H9 (cell line): ENCODE results near the gene RNLS. TPM values are rescaled to one million over a fixed set of nuclear protein-coding genes. Genes with fewer than 3 reads are reported as not detected.

Source experiments
- DNase-seq: peaks from one replicate; pipeline ENCODE4 v3.0.0-alpha.2; 2017
- H2AFZ ChIP-seq: one replicate; pipeline ENCODE4 v1.6.1; 2013; ENCODE audit warnings: mild to moderate bottlenecking, low read length, control low read depth, moderate library complexity
- H2AK5ac ChIP-seq: 2 replicates; pipeline ENCODE4 v1.6.1; 2013; ENCODE audit warnings: low read length, control low read depth, mixed read lengths; ENCODE audit not compliant: insufficient read length
- H2BK120ac ChIP-seq: one replicate; pipeline ENCODE4 v1.6.1; 2013; ENCODE audit warnings: low read depth, mild to moderate bottlenecking, low read length, control low read depth, inconsistent platforms; ENCODE audit not compliant: poor library complexity, severe bottlenecking
- H2BK12ac ChIP-seq: 2 replicates; pipeline ENCODE4 v1.6.1; 2013; ENCODE audit warnings: low read length, control low read depth, mixed read lengths, low read depth; ENCODE audit not compliant: insufficient read length
- H2BK15ac ChIP-seq: 2 replicates; pipeline ENCODE4 v1.6.1; 2013; ENCODE audit warnings: low read depth, low read length, control low read depth
- H2BK20ac ChIP-seq: one replicate; pipeline ENCODE4 v1.6.1; 2013; ENCODE audit warnings: low read depth, mild to moderate bottlenecking, low read length, control low read depth, inconsistent platforms; ENCODE audit not compliant: poor library complexity, severe bottlenecking
- H2BK5ac ChIP-seq: 2 replicates; pipeline ENCODE4 v1.6.1; 2013; ENCODE audit warnings: low read length, control low read depth, mixed read lengths; ENCODE audit not compliant: insufficient read length
- H3K14ac ChIP-seq: 2 replicates; pipeline ENCODE4 v1.6.1; 2013; ENCODE audit warnings: low read length, control low read depth; ENCODE audit not compliant: insufficient read depth
- H3K18ac ChIP-seq: 2 replicates; pipeline ENCODE4 v1.6.1; 2013; ENCODE audit warnings: low read depth, mild to moderate bottlenecking, mixed read lengths, low read length, control low read depth; ENCODE audit not compliant: insufficient read length
- H3K23ac ChIP-seq: 2 replicates; pipeline ENCODE4 v1.6.1; 2013; ENCODE audit warnings: low read length, control low read depth, mixed read lengths, low read depth; ENCODE audit not compliant: insufficient read length
- H3K23me2 ChIP-seq: 2 replicates; pipeline ENCODE4 v1.6.1; 2013; ENCODE audit warnings: low read depth, mild to moderate bottlenecking, mixed read lengths, low read length, control low read depth; ENCODE audit not compliant: insufficient read length, poor library complexity, severe bottlenecking
- H3K27ac ChIP-seq: 2 replicates; pipeline ENCODE4 v1.5.1; 2013; ENCODE audit warnings: low read length, control low read depth, mixed read lengths, low read depth; ENCODE audit not compliant: insufficient read length
- H3K27me3 ChIP-seq: 2 replicates; pipeline ENCODE4 v1.6.1; 2013; ENCODE audit warnings: low read length, control low read depth, inconsistent platforms; ENCODE audit not compliant: insufficient read depth
- H3K4ac ChIP-seq: 2 replicates; pipeline ENCODE4 v1.6.1; 2013; ENCODE audit warnings: low read depth, mild to moderate bottlenecking, control low read depth, inconsistent platforms, low read length, moderate library complexity
- H3K4me1 ChIP-seq: 2 replicates; pipeline ENCODE4 v1.6.1; 2013; ENCODE audit warnings: low read length, control low read depth, inconsistent platforms; ENCODE audit not compliant: insufficient read depth
- H3K4me2 ChIP-seq: 2 replicates; pipeline ENCODE4 v1.6.1; 2013; ENCODE audit warnings: low read length, control low read depth, mixed read lengths; ENCODE audit not compliant: insufficient read length, insufficient read depth
- H3K56ac ChIP-seq: 2 replicates; pipeline ENCODE4 v1.6.1; 2013; ENCODE audit warnings: low read depth, mild to moderate bottlenecking, mixed read lengths, low read length, control low read depth; ENCODE audit not compliant: insufficient read length
- H3K79me1 ChIP-seq: 2 replicates; pipeline ENCODE4 v1.6.1; 2013; ENCODE audit warnings: low read depth, mild to moderate bottlenecking, moderate library complexity, low read length, control low read depth, inconsistent platforms; ENCODE audit not compliant: insufficient read depth, poor library complexity, severe bottlenecking
- H3K79me2 ChIP-seq: 2 replicates; pipeline ENCODE4 v1.6.1; 2013; ENCODE audit warnings: low read length, control low read depth, inconsistent platforms; ENCODE audit not compliant: insufficient read depth
- H3K9ac ChIP-seq: 2 replicates; pipeline ENCODE4 v1.6.1; 2013; ENCODE audit warnings: low read length, control low read depth, mixed read lengths; ENCODE audit not compliant: insufficient read length; ENCODE audit errors: extremely low read depth
- H3K9me3 ChIP-seq: one replicate; pipeline ENCODE4 v1.6.1; 2013; ENCODE audit warnings: low read depth, low read length, inconsistent platforms; ENCODE audit not compliant: control insufficient read depth
- H3T11ph ChIP-seq: one replicate; pipeline ENCODE4 v1.6.1; 2013; ENCODE audit warnings: mild to moderate bottlenecking, low read length, control low read depth, inconsistent platforms
- H4K20me1 ChIP-seq: one replicate; pipeline ENCODE4 v1.6.1; 2013; ENCODE audit not compliant: control insufficient read depth, insufficient read length, insufficient read depth
- H4K5ac ChIP-seq: 2 replicates; pipeline ENCODE4 v1.6.1; 2013; ENCODE audit warnings: low read depth, mild to moderate bottlenecking, mixed read lengths, low read length, control low read depth; ENCODE audit not compliant: insufficient read length
- H4K8ac ChIP-seq: replicated peaks from 2 replicates; pipeline ENCODE4 v1.6.1; 2013; ENCODE audit warnings: low read length, control low read depth, mixed read lengths, low read depth; ENCODE audit not compliant: insufficient read length
- H4K91ac ChIP-seq: 2 replicates; pipeline ENCODE4 v1.6.1; 2013; ENCODE audit warnings: low read depth, mild to moderate bottlenecking, moderate library complexity, mixed read lengths, low read length, control low read depth; ENCODE audit not compliant: insufficient read length
- H3K27ac Mint-ChIP-seq, 3 experiments: 2 replicates in 2 of 3; 3 replicates in 1 of 3; pipeline ENCODE4 v1.8.0; 2020 to 2021; ENCODE audit warnings: mixed read lengths in 3 of 3, mild to moderate bottlenecking in 1 of 3, moderate library complexity in 1 of 3
- H3K27me3 Mint-ChIP-seq: 2 replicates; pipeline ENCODE4 v1.8.0; 2021; ENCODE audit warnings: low read depth, mild to moderate bottlenecking, moderate library complexity, mixed read lengths
- H3K36me3 Mint-ChIP-seq, 3 experiments: 2 replicates in 2 of 3; 3 replicates in 1 of 3; pipeline ENCODE4 v1.8.0; 2020 to 2021; ENCODE audit warnings: low read depth in 3 of 3, mixed read lengths in 3 of 3; ENCODE audit not compliant: insufficient read depth in 1 of 3
- H3K4me1 Mint-ChIP-seq, 2 experiments: 2 replicates each; pipeline ENCODE4 v1.8.0; 2020; ENCODE audit warnings: mixed read lengths in 2 of 2
- H3K4me3 Mint-ChIP-seq, 2 experiments: 2 replicates in 1 of 2; 3 replicates in 1 of 2; pipeline ENCODE4 v1.8.0; 2020 to 2021; ENCODE audit warnings: mild to moderate bottlenecking in 2 of 2, mixed read lengths in 2 of 2, moderate library complexity in 1 of 2
- H3K9me3 Mint-ChIP-seq, 2 experiments: 2 replicates in 1 of 2; 3 replicates in 1 of 2; pipeline ENCODE4 v1.8.0; 2020; ENCODE audit warnings: mild to moderate bottlenecking in 2 of 2, mixed read lengths in 2 of 2, moderate library complexity in 1 of 2
- CTCF ChIP-seq: fragments of 200-600 bp; sonication (generic); conservative IDR thresholded peaks from 3 replicates; pipeline ENCODE4 v1.8.0; 2021; ENCODE audit warnings: antibody characterized with exemption, mild to moderate bottlenecking
- WGBS: extraction: QIAGEN DNeasy Blood & Tissue Kit; methylation state at CpG from one replicate; pipeline ENCODE4 v1.1.7; 2013; ENCODE audit warnings: missing lambda C conversion rate, low lambda C conversion rate, mixed read lengths; ENCODE audit not compliant: insufficient read length; ENCODE audit errors: extremely low coverage; 5-methylcytosine and 5-hydroxymethylcytosine counted together
- total RNA-seq: library from RNA; stranded (reverse); gene quantifications from 2 replicates; pipeline ENCODE4 v1.2.1, GENCODE V29; 2021

The RNLS gene
- total RNA-seq, 1 experiment from 2014 or later: 7.5 TPM

GRCh38 chr10:88472540-88472939, 110.6 kb downstream of the RNLS start:
- Histone ChIP-seq H3K18ac (no peak overlapping the region), H2AFZ (no peak overlapping the region), H3K23ac (no peak overlapping the region), H2AK5ac (no peak overlapping the region), H4K8ac (no peak overlapping the region), H2BK15ac (no peak overlapping the region), H3K4ac (no peak overlapping the region), H3K23me2 (no peaks in the 10 kb centered on the region), H3K14ac (no peak overlapping the region), H2BK5ac (no peak overlapping the region), H3K4me1 (no peaks in the 10 kb centered on the region), H3K56ac (no peak overlapping the region), H3K9ac (no peak overlapping the region), H3K27me3 (no peaks in the 10 kb centered on the region), H4K5ac (no peak overlapping the region), H2BK20ac (no peak overlapping the region), H3K27ac (no peak overlapping the region), H3K79me1 (no peaks in the 10 kb centered on the region), H2BK12ac (no peak overlapping the region), H3K9me3 (no peaks in the 10 kb centered on the region), H4K20me1 (no peaks in the 10 kb centered on the region), H2BK120ac (no peak overlapping the region), H3T11ph (no peak overlapping the region), H3K79me2 (no peaks in the 10 kb centered on the region), H4K91ac (no peak overlapping the region), H3K4me2 (no peak overlapping the region)
- H3K27me3 Mint-ChIP-seq: no peaks in the 10 kb centered on the region
- no peak overlapping the region for H3K4me3 Mint-ChIP-seq
- no peak for DNase-seq
- WGBS: no CpG with 5 or more reads among the region's 1 CpG
- peak; percentile 49; the same call in 2 of the 3 replicates for TF ChIP-seq CTCF
- H3K36me3 Mint-ChIP-seq: peaks cover 0 to 10% (median 0%) of the 10 kb centered on the region in 3 experiments; a peak in 1 of 7 replicates
- H3K9me3 Mint-ChIP-seq: peaks cover 3 to 8% of the 10 kb centered on the region in 2 experiments; a peak in 2 of 5 replicates
- H3K4me1 Mint-ChIP-seq: peaks cover 20 to 31% of the 10 kb centered on the region in 2 experiments
- H3K27ac Mint-ChIP-seq: no peak overlapping the region
